ENCODE data around the gene NF2. TPM values are rescaled to one million over a fixed set of nuclear protein-coding genes. Genes with fewer than 3 reads are reported as not detected.

Gene NF2
- total and polyA plus RNA-seq, 2 of the 8 experiments (the other 6 are each of a cell fraction or from before 2014, with no cell fraction given) = 17.6 to 53.6 TPM

- Histone ChIP-seq H3K4ac (replicated peaks; ENCODE audit: insufficient read length, low read depth, low read length) (no peak overlapping the region), H3K36me3 (ENCODE audit: control insufficient read depth in 2 of 4, insufficient read depth in 4 of 4, low read length in 3 of 4) (no peaks in the 10 kb centered on the region)
- no peak for DNase-seq (ENCODE audit: low read depth in 1 of 2, low spot score in 2 of 2)
Observed at GRCh38 chr22:29740216-29740615, 136.8 kb downstream of the NF2 start.

More at GRCh38 chr22:29740216-29740615, 136.8 kb downstream of the NF2 start:
- H3K27me3 ChIP-seq (replicated peaks in 1 of 4; ENCODE audit: control insufficient read depth in 3 of 4, extremely low read depth in 1 of 4, insufficient read depth in 3 of 4, low read length in 3 of 4) = no peaks in the 10 kb centered on the region
- no peak overlapping the region for H3K14ac ChIP-seq (ENCODE audit: insufficient read length)
- no peak overlapping the region for H2BK5ac ChIP-seq (ENCODE audit: low read depth, low read length)
- H3K9ac ChIP-seq (replicated peaks in 1 of 4; ENCODE audit: extremely low read depth in 1 of 4, low read depth in 3 of 4, low read length in 3 of 4) = no peak overlapping the region
- no peak overlapping the region for H2BK12ac ChIP-seq (ENCODE audit: low read depth, low read length)
- H3K27ac ChIP-seq (ENCODE audit: low read depth, low read length) = no peak overlapping the region
- H3K9me3 ChIP-seq (ENCODE audit: insufficient read depth in 2 of 2, low read depth in 1 of 2, low read length in 1 of 2) = no peaks in the 10 kb centered on the region
- no peak overlapping the region for H2BK120ac ChIP-seq (replicated peaks; ENCODE audit: low read depth, low read length)
- WGBS, 2 experiments (ENCODE audit: extremely low coverage in 1 of 2, insufficient coverage in 1 of 2, insufficient read length in 1 of 2, insufficient replicate concordance in 2 of 2, low coverage in 1 of 2, low lambda C conversion rate in 2 of 2, missing lambda C conversion rate in 1 of 2) = 92% methylated on average over 4 of the region's 5 CpGs; no CpG with 5 or more reads in 1 of the 2 experiments
- no peak overlapping the region for H2AFZ ChIP-seq (ENCODE audit: low read length)
- peaks cover 0 to 4% (median 3%) of the 10 kb centered on the region in 4 experiments; a peak in 6 of 7 replicates for H3K4me1 ChIP-seq (replicated peaks in 1 of 4; ENCODE audit: control insufficient read depth in 3 of 4, insufficient read depth in 4 of 4, low read length in 3 of 4)
- no peak overlapping the region for H4K5ac ChIP-seq (ENCODE audit: insufficient read length, low read depth, low read length)
- no peak overlapping the region for H3K4me2 ChIP-seq (ENCODE audit: insufficient read depth in 1 of 2, low read depth in 2 of 2, low read length in 2 of 2)
- H2AK5ac ChIP-seq (ENCODE audit: low read depth, low read length) = no peak overlapping the region
- CTCF ChIA-PET (ENCODE audit: partially characterized antibody) = interaction anchor here (2.0 kb wide), 1 partner anchor 46 kb away, joined by 4 read pairs; no protein-coding TSS in a partner anchor
- H3K79me1 ChIP-seq (ENCODE audit: low read depth, low read length) = no peaks in the 10 kb centered on the region; the same call in 1 of the 2 replicates
- H3K18ac ChIP-seq (ENCODE audit: extremely low read depth, low read length) = no peak overlapping the region
- no peak overlapping the region for H2BK20ac ChIP-seq (ENCODE audit: low read length)
- H3K23ac ChIP-seq (ENCODE audit: insufficient read length) = no peak overlapping the region
- H3K23me2 ChIP-seq (ENCODE audit: low read depth, low read length) = no peaks in the 10 kb centered on the region
- no peak overlapping the region for H3K4me3 ChIP-seq (ENCODE audit: extremely low read depth in 1 of 4, insufficient read depth in 2 of 4, low read depth in 3 of 4, low read length in 4 of 4)
- no peak for FAIRE-seq
- H2BK15ac ChIP-seq (ENCODE audit: low read length) = no peak overlapping the region
- TF ChIP-seq CTBP2 (IDR thresholded peaks at IDR 0.05; ENCODE audit: borderline replicate concordance, insufficient read depth, insufficient read length, low read length) = no peak
- TF ChIP-seq RBBP5 (IDR thresholded peaks at IDR 0.05; ENCODE audit: borderline replicate concordance, low read depth, low read length) = no peak
- no peak for TF ChIP-seq YY1 (IDR thresholded peaks at IDR 0.05; ENCODE audit: low read depth, low read length)
- TF ChIP-seq RXRA (IDR thresholded peaks at IDR 0.05; ENCODE audit: insufficient read depth, low read depth, low read length) = no peak
- TF ChIP-seq SIRT6 (IDR thresholded peaks at IDR 0.05; ENCODE audit: low read length) = no peak
- no peak for TF ChIP-seq ATF3 (IDR thresholded peaks at IDR 0.05; ENCODE audit: insufficient read depth, low read depth, low read length)
- no peak for TF ChIP-seq TBP (IDR thresholded peaks at IDR 0.05; ENCODE audit: low read depth, low read length)
- TF ChIP-seq BACH1 (IDR thresholded peaks at IDR 0.05; ENCODE audit: low read length) = no peak
- no peak for TF ChIP-seq GTF2F1 (IDR thresholded peaks at IDR 0.05; ENCODE audit: borderline replicate concordance, low read depth, low read length)
- TF ChIP-seq POLR2AphosphoS5 (IDR thresholded peaks at IDR 0.05; ENCODE audit: low read depth, low read length) = no peak
- no peak for TF ChIP-seq RFX5 (IDR thresholded peaks at IDR 0.05; ENCODE audit: borderline replicate concordance, low read depth, low read length)
- no peak for TF ChIP-seq JUN (IDR thresholded peaks at IDR 0.05; ENCODE audit: low read depth, low read length)
- no peak overlapping the region for H3K56ac ChIP-seq (replicated peaks; ENCODE audit: insufficient read length, low read depth, low read length)
- H4K20me1 ChIP-seq (replicated peaks in 1 of 2; ENCODE audit: control insufficient read depth in 1 of 2, insufficient read depth in 2 of 2, low read length in 2 of 2) = no peaks in the 10 kb centered on the region
- POLR2A ChIA-PET (ENCODE audit: partially characterized antibody) = interaction anchor here (0.9 to 1.2 kb wide), 3 partner anchors 17 to 23 kb away, joined by 3 to 6 read pairs (median 3); no protein-coding TSS in a partner anchor
- H4K8ac ChIP-seq (ENCODE audit: extremely low read depth, insufficient read depth, low read length) = no peak overlapping the region
- H4K91ac ChIP-seq (replicated peaks; ENCODE audit: insufficient read length, low read length) = no peak overlapping the region
- no peaks in the 10 kb centered on the region for H3K79me2 ChIP-seq (ENCODE audit: control insufficient read depth in 1 of 2, insufficient read depth in 2 of 2, low read length in 2 of 2)
